ENCODE measurements around the gene TPCN1.

Gene TPCN1

DNA sequence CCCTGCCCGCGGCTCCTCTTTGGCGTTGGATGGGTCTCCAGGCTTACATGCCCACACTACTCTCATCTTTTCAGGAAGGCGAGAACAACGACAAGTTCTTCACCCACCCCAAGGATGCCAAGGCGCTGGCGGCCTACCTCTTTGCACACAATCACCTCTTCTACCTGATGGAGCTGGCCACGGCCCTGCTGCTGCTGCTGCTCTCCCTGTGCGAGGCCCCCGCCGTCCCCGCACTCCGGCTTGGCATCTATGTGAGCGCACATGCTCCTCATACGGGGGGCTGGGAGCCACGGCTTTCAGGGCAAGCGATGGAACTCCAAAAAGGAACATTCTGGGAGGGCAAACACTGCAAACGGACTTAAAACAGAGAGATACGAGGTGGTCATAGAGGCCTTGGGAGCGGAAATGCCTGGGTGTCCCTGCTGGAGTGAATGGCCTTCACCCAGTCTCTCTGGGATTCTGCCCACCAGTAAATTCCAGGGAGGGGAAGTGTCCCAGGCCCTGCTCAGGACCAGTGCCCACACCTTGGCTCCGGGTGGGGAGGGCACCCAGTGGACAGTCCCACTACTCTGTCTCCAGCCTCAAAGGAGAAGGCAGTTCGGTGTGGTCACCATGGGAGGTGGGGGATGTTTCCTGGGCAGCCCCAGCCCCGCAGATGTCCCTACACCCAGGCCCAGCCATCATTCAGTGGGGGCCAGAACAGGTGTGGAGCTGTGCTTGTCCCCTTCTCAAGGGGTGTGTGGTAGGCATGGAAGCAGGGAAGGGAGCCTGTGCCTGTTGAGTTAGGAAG lies 45.0 kb downstream of the TPCN1 start:
- DNase-seq = no peak

DNA sequence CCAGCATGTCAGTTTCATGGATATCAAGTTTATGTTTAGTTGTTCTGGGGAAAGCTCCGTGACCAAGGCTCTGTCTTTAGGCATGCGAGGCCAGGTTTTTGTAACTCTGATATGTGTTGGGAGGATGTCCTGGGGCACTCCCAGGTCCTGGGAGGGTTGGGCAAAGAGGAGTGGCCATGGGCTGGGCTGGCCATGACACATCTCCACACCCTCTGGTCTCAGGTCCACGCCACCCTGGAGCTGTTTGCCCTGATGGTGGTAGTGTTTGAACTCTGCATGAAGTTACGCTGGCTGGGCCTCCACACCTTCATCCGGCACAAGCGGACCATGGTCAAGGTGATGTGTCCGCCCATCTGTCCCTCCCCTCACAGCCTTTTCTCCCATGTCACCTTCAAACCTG lies 46.4 kb downstream of the TPCN1 start:
- no peak for DNase-seq

DNA sequence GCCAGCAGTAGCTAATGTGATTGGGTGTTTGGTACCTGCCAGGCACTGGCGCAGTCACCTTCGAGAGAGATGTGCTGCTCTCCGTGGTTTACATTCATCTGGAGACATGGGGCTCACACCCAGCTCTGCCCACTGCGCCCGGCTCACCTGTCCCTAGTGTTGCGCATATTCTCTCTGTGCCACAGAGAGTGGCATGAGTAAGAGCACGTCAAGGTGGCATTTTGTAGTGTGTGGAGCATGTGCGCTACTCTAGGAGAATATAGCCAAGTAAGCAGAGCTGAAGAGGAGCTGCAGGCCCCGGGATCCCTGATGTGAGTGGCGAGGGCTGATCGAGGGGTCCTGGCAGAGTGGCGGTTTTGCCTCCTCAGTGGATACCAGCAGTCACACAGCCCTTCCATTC lies 46.9 kb downstream of the TPCN1 start:
- no peak for DNase-seq

DNA sequence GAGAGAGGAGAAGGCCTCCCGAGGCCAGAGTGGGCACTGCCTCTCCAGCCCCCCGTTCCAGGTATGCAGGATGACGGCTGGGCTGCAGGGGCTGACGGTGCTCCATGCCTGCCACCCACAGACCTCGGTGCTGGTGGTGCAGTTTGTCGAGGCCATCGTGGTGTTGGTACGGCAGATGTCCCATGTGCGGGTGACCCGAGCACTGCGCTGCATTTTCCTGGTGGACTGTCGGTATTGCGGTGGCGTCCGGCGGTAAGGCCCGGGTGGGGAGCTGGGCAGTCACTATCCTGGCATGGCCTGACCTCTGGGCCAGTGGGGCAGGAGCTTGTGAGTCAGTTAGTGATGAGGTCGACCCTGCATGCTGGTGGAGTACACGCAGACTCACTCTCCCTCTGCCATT lies 47.4 kb downstream of the TPCN1 start:
- no peak for DNase-seq

DNA sequence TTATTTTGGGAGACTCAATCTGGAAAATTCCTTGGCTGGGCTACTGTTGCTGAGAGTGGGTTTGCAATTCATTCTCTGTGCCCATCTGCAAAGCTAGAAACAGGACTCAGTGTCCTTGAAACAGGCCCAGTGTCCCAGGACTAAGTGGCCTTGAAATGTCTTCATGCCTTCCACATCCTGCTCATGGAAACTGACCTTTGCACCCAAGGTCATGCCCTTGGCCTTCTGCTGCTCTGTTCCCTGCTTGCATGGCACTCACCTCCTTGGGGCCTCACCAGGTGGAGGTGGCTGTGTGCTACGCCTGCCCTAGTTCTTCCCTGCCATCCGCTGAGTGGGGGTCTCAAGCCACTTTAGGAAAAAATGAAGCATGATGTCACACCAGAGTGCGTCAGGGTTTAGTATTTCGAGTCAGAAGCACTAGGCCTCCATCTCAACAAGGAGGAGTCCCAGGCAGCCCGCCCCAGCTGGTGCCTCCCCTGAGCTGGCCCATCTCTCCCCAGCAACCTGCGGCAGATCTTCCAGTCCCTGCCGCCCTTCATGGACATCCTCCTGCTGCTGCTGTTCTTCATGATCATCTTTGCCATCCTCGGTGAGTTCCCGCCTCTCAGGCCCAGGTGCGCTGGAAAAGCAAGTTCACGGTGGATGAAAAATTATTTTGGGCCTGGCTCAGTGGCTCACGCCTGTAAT lies 48.1 kb downstream of the TPCN1 start:
- no peak for DNase-seq

DNA sequence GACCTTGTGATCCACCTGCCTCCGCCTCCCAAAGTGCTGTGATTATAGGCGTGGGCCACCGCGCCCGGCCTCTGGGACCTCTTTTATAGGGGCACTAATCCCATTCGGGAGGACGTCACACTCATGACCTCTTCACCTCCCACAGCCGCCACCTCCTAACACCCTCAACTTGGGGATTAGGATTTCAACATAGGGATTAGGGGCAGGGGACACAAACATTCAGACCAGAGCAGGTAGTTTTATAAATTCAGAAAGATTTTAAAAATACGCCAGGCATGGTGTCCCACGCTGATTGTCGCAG lies 49.4 kb downstream of the TPCN1 start:
- no peak for DNase-seq

DNA sequence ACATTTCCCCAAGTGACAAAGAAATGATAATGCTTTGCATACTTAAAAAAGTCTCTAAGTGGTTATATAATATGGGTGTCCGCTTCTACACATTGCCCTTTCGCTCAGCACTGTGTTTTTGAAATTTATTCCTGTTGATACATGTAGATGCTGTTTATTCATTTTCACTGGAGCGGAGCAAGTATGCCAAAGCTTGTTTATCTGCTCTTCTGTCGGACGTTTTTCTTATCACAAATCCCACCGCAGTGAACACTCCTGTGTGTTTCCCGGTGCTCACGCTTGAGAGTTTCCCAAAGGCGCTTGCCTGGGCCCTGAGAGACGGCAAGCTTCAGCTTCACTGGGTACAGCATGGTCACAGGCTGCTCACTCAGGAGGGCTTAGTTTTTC lies 50.2 kb downstream of the TPCN1 start:
- no peak for DNase-seq

DNA sequence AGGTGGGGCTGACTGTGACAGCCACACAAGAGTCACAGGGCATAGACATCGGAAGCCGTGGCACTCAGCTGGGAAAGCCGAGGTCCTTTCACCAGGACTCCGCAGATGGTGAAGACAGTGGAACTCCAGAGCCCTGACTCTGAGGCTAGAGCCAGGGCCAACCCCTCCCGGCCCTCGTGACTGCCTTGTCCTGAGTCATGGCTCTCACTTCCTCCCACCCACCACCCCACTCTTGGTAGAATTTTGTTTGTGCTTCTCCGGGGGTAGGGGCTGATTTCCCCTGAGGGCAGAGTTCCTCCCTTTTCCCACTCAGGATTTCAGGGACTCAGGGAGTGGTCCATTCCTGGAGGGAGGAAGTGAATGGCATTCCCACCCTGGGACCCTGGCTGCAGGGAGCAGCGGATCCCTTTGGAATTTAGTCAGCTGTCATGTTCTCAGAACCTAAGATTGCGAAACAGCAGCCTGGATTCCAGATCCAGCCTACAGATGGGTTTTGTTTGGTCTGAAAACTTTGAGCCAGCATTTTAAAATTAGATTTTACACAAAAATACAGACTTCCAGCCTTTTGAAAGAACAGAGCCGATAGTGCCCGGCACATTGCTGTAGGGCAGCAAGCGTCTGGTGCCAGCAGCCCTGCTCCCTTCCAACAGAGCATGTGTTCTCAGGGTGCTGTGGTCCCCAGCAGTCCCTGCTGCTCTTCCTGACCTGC lies 50.7 kb downstream of the TPCN1 start:
- no peak for DNase-seq

DNA sequence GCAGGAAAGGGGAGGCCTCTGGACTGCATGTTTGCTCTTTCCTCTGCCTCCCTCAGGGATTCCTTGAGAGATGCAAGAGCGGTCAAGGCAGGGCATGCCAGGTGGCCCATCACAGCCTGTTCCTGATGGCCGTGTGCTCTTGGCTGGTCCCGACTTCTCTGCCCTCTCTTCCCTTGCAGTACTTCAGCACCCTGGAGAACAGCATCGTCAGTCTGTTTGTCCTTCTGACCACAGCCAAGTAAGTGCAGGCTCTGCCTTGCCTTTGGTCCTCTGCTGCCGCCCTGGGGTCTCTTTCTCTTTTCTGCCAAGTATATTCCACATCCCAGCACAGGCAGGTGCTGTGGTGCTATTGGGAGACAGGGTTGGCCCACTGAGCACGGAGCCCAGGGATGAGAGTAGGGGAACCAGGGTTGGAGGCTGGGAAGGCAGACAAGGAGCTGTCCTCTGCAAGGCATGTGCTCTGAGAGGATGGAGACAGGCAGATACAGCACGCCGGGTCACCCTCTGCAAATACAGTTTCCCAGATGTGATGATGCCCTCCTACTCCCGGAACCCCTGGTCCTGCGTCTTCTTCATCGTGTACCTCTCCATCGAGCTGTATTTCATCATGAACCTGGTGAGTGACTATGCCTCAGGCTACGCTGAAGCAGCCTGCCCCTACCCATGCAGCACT lies 51.9 kb downstream of the TPCN1 start:
- no peak for DNase-seq

DNA sequence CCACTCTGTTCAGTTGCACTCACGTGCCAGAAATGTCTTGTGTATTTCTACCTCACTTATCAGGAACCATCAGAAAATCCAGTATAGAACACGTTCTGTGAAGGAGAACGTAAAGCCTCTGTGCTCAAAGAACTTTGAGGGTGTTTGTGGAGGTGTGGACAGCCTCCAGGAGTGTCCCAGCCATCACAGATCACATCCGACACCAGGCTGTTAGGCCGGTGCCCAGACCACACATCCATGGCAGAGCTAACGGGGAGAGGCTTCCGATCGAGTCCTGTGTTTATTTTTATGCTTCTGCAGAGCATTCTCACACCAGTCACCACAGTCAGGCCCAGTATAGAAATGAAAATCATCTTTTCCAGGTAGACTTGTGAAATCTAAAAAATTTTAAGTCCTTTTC lies 53.6 kb downstream of the TPCN1 start:
- DNase-seq = no peak

DNA sequence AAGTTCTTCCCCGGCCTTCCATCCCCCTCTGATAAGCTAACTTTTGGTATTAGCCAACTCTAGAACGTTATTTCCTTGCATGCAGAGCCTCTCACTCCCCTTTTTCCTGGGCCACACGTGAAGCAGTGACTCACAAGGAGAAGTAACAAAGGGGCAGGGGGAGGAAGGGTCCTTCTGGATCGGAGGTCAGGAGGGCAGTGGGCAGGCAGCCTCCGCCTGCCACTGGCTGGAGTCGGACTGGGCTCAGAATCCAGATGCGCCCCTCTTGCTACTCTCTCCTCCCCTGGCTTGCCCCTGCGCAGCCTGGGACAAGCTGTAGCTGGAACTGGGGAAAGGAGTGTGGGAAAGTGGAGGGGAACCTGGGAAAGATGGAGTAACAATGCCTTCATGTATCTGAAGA lies 55.0 kb downstream of the TPCN1 start:
- no peak for DNase-seq

DNA sequence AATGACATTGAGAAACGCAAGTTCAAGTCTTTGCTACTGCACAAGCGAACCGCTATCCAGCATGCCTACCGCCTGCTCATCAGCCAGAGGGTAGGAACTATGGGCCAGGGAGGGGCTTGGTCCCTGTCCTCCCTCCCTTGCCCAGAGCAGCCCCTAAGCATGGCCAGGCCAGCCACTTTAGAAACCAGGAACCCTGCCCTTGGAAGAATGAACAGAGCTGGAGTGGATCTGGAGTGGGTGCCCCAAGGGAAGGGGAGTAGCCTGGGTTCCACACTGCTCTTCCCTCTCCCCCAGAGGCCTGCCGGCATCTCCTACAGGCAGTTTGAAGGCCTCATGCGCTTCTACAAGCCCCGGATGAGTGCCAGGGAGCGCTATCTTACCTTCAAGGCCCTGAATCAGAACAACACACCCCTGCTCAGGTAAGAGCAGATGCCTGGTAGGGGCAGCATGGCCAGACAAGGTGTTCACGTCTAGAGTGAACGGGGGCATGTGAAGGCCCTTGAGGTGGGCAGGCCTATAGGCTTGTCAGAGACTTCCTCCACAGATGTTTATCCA lies 55.8 kb downstream of the TPCN1 start:
- DNase-seq = no peak

DNA sequence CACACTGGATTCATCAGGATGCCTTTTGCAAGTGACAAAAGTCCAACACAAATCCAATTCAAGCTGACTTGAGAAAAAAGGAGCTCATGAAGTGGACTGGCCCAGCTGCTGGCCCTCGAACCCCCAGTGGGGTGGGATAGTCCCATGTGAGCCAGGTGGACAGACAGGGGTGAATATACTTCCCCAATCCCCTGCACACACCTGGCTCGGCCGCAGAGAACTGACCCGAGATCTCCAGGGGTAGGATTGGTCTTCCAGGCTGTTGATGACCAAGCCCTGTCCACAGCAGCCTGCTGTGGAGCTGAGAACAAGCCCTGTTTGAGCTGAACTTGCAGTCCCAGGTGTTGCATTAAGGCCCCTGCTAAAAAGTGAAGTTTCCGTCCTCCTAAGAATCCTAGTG lies 56.2 kb downstream of the TPCN1 start:
- no peak for DNase-seq

DNA sequence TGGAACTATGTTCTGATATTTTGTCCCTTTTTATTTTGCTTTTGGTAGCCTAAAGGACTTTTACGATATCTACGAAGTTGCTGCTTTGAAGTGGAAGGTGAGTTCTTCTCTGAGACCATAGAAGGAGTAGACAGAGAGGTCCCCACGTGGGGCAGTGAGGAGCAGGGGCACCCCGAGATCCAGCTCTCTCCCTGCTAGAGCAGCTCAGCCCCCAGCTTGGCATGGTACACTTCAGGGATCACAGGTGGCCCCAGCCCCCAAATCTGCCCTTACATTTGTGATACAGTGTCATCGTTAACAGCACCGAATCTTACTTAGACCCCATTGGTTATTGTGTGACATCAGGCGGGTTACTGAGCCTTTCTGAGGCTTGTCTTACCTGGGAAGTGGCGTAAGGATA lies 56.9 kb downstream of the TPCN1 start:
- DNase-seq = no peak

DNA sequence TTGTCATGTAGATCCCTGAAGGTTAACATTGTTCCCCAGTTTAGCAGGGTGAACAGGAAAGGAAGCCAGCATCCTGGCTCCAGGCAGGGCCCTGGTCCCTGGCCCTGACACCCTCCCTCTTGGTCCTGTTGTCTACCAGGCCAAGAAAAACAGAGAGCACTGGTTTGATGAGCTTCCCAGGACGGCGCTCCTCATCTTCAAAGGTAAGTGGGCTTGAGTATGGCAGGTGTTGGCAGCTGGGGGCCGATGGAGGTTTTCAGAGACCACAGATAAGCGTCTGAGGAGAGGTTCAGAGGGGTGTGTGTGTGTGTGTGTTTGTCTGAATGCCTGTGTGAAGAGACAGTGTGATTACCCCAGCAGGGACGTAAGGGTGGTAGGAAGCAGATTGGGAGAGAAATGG lies 57.4 kb downstream of the TPCN1 start:
- DNase-seq = no peak

DNA sequence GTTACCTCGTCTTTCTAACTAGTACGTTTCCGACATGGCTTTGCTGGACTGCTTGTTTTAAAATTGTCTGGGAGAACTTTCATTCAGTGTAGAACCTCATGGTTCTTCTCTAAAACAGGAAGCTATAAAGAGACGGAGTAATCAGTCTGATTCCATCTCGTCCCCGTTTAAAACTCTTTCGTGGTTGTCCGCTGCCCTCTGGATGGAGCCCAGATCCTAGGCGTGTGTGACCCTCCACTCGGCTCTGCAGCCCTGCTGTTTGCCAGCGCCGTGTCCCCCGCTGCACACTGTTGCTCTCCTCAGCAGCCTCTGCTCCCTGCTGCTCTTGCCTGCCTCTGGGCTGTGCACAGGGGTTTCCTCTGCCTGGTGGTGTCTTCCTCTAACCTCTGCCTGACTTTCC lies 63.5 kb downstream of the TPCN1 start:
- no peak for DNase-seq

DNA sequence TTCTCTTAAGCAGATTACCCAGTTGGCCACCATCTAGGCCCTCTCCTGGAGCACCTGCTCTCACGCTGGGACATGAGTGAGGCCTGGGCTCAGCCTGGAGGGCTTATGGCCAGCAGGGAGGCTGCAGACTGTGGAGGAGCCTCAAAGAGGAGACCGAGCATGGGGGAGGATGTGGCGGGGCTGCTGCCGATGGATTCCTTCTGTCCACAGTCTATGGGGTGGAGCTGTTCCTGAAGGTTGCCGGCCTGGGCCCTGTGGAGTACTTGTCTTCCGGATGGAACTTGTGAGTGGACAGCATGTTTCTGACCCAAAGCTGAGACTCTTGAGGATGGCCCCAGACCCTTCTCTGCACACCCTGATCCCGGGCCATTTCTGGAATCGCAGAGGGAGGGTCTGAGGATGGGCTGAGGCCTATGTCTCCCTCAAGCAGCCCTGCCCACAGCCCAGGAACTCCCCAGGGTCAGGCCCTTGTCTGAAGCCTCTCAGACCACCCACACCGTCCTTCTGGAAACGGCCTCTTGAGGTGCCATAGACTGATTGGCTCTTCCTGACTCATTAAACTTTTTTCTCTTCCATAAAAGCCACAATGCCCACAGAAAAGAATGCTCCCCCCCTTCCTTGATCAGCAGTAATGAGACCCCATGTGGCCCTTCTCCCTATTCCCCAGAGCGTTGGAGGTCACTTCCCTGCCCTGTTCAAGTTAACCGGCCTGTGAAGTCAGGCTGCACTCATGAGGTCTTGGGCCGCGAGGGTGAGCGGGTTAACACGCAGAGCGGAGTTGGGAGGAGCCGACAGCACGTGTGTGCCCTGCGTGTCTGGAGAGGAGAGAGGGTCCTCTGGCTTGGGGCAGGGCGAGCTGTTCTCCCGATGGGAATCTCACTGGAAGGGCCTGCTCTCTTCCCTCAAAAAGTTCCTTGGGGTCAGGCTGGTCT lies 64.7 kb downstream of the TPCN1 start:
- DNase-seq = no peak

DNA sequence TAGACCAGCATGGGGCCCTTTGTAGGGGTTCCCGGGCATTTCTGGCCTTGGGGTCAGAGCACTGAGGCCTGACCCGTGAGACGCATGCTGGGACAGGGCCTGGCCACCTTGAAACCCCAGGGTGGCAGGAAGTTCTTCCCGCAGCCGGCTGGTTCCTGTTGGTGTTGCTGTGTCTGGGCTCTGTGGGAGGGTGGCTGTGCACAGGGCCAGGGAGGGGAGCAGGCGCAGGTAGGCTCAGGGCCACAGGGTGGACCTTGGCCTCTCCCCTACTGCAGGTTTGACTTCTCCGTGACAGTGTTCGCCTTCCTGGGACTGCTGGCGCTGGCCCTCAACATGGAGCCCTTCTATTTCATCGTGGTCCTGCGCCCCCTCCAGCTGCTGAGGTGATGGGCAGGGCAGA lies 65.4 kb downstream of the TPCN1 start:
- no peak for DNase-seq

DNA sequence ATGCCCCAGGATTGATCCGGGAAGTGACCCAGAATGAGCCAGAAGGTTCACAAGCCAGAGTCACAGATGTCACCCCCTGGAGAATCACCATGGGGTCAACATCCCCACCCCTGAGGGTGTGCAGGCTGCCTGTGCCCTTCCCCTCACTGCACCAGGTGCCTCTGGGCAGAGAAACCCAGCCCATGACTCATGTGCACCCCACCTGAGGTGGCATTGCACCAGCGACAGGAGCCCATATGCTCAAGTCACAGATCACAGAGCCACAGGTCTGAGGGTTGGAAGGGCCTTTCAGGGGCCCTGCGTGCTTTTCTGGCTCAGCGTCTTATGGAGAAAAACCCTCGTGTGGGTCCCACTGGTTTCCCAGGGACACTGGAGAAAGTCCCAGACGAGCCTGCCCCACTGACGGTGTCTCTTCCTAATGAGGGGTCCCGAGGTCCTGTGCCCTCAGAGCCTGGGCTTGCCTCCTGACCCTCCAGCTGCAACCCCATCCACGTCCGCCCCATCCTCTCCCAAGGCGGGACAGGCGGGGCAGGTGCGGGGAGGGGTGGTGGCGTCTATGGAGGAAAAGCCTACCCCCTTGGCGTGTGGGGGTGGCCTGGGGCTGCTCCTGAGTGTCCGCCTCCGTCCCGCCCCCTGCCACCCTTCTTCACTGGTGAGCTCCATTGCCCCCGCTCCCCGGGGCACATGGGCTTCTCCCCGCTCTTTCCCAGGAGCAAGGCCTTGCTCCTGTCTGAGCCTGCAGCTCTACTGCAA lies 66.1 kb downstream of the TPCN1 start:
- no peak for DNase-seq

DNA sequence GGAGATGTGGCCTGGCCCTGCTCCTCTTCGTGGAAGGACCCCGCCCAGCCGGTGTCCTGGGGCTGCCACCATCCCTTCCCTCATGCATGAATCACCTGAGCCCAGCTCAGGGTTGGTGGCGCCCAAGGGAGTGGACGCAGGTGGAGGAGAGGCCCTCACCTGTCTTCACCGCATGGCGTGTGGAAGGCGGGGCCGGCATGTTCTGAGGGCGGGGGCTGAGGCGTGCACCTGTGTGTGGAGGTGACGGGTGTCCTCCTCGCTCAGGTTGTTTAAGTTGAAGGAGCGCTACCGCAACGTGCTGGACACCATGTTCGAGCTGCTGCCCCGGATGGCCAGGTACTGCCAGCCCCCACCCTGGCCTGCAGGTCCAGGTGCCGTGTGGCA lies 66.6 kb downstream of the TPCN1 start:
- no peak for DNase-seq

DNA sequence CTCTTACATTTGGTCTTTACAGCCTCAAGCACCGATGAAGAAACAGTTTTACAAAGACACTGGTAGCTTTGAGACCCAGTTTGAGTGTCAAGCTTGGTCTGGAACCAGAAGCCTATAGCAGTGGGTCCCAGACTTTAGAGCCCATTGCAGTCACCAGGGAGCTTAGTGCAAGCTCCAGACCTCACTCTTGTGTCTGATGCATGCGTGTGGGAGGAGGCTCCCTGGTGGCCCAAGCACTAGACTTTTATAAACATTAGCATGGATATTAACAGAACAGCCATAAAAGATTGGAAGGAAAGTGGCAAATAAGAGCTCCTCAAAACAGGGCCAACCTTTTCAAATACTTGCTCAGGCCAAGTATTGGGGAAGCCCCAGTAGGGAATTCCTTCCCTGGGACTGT lies 68.1 kb downstream of the TPCN1 start:
- no peak for DNase-seq

DNA sequence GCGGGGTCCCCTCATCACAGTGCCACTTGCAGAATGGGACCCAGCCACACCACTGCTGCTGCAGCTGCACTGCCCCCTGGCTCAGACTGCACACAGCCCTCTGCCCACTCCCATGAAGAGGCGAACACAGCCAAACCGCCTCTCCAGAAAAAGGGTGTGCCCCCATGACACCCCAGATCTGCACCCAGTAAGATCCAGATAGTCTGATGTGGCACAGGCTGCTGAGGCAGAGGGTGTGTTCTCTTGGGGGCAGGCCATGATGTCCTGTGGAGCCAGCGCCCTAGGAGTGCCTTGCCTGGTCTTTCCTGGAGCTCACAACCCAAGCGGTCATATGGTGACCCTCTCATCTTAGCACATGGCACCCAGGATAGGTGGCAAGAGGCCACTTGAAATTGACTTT lies 69.2 kb downstream of the TPCN1 start:
- no peak for DNase-seq

All from CD4-positive, alpha-beta T cell treated with Interleukin-17A for 1 hour (primary cell).